COR-L47 (cell line): ENCODE data around the gene QKI.
"Not testable (repeated sequence)": the region's sequence is repeated elsewhere in the genome, so short reads cannot be mapped to it uniquely, and the experiment has no call there.

Source experiments
- DNase-seq: peaks from one replicate; lab custom pipeline; 2025; lab: John Stamatoyannopoulos, UW

QKI gene

DNA sequence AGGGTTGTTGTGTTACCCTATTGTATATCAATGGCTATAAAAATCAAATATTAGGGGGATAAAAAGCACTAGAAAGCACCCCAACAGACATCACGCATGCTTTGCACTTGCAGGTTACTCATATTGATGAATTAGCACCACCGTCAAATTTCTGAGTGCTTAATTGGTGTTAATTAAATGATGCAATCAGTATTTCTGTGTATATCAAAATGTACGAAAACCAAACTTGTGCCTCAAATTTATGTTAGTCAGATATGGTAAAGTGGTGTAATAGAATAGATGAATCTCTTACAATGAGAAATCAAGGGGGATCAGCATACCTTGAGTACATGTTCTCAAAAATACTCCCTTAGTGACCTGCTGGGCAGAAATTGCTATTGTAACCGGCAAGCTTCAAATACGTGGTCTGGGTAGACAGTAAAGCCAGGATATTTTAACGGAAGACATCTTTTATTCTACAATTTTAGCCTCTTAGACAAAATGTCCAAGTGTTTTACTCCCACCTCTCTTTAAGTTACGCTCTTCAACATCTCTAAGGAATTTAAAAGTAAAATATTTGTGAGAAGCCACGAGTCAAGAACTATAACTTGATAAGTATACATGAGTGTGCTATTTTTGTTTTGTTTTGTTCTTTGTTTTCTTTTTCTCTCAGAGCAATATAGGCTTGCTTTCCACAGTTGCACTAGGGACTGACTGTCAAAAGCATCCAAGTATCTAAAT is 166.0 kb downstream of the QKI start:
- DNase-seq = no peak

GRCh38 chr6:163583558-163583957 is 169.0 kb downstream of the QKI start:
- no peak for DNase-seq

DNA sequence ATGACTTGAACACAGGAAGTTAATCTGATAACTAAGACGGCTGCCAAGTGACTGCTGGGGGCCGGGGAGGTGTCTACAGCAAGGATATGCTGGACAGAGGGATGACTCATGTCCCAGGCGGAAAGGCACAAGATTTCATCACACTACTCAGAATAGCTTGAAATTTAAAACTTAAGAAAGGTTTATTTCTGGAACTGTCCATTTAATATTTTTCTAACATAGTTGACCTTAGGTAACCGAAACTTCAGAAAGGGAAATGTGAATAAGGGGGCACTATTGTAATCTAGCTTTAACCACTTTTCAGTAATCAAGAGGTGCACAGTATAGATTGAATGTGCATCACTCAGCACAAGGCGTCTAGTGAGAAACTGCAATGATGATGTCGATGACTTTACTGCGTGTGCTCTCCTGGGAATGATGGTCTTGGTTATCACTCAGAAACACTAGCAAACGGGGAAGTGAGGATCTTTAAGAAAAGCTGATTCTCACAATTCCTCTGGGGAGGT is 171.5 kb downstream of the QKI start:
- DNase-seq = no peak

DNA sequence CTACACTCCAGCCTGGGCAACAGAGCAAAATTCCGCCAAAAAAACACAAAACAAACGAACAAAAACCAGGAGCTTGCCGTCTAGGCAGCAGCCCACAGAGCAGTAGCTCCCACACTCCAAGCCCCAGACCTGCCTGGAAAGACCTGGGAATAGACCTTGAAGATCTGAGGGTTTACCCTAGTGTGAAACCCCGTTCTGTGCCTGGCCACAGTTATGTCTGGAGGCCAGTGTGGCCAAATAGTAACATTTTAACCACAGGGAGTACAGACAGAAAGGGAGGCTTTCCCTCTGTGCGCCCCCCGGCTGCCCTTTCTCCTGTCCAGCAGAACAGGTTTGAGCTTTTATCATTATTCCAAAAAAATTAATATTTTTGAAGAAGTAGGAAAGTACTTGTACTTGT is 172.4 kb downstream of the QKI start:
- no peak for DNase-seq

DNA sequence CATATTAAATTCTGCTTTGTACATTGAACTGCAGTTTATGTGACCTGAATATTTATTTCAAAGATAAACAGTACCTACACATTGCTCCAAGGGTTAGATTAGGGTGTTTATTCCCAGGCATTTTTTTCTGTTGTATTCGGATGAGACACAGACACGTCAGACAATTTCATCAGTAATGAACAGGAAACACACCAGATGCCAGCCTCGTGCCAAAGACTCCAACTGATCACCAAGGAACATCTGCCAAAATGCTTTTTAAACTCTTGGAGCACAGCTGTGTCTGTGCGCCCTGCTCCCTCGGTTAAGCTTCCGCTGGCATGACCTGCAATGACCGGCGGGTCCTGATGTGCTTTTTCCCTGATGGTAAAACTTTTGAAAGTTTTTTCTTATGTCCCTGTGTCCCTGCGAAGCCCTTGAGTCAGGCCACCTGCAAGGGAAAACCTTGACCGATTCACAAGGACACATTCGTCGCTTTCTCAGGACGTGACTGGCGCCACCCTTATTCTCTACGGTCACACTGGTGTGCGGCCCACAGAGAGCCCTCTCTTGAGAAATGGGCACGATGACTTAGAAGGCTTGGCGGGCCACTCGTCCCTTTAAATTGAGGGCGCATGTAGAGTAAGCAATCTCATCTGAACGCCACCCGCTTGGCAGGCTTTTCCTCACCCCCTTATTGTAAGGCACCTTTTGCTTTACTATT is 173.9 kb downstream of the QKI start:
- DNase-seq = no peak

DNA sequence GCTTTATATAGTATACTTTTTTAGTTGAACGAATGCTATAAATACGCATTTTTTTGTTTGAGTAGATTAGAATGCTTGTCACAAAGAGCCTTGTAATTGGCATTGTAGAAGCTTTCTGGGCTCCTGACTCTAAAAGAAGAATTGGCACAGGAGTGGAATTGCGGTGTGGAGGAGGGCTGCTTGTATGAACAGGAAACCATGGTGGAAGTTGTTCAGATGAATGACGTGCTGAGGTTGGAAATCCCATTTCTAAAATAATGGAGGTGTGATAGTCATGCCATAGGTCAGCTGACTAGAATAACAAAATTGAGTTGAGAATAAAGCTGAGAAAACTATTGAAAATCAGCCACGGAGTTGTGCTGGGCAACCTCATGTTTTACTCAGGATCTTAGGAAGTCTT is 174.9 kb downstream of the QKI start:
- no peak for DNase-seq

DNA sequence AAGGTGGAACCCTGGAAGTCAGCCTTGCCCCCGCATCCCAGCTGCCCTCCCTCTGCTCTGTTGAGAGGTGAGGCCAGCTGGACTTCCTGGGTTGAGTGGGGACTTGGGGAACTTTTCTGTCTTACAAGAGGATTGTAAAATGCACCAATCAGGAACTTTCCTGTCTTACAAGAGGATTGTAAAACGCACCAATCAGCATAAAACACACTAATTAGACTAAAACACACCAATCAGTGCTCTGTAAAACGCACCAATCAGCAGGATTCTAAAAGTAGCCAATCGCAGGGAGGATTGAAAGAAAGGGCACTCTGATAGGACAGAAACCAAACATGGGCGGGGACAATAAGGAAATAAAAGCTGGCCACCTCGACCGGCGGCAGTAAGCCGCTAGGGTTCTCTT is 175.6 kb downstream of the QKI start:
- not testable (repeated sequence) for DNase-seq

GRCh38 chr6:163592872-163593271 is 178.4 kb downstream of the QKI start:
- DNase-seq = no peak

- DNase-seq = no peak
Observed at GRCh38 chr6:163596174-163596573, 181.7 kb downstream of the QKI start.

DNA sequence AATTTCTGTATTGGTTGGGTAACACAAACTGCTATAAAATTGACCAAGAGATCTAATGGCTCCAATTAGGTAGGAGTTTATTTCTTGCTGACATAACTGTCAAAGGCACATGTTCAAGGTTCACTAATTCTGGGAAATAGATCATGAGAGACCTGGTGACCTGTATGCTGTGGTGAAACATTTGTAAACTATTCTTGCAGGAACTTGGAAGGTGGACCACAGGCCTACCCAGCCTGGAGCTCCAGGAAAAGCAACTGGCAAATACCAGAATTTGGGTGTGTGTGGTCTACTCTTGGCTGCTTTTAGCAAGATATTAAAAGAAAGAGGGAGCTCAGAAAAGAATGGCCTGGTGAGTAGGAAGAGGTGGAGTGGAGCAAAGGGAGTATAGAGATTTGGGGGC is 184.6 kb downstream of the QKI start:
- no peak for DNase-seq

GRCh38 chr6:163599684-163600083 is 185.2 kb downstream of the QKI start:
- no peak for DNase-seq

DNA sequence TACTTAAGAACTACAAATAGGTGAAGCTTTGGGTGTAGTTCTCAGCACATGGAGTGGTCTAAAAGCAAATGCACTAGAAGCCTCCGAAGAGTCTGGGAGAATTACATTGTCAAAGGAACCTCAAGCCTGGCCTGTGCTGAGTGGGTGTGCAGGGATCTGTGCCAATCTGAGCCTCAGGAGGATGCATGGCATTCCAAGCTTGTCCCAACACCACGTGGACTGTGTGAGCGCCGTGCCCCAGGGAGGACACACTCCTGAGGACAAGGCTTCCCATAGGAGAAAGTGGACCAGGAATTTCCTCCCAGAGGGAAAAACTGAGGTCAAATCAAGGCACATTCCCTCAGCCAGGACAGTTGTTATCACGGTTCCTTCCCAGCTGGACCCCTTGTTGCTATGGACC is 185.8 kb downstream of the QKI start:
- DNase-seq = no peak

- DNase-seq = no peak
Observed at GRCh38 chr6:163600781-163601180, 186.3 kb downstream of the QKI start.

DNA sequence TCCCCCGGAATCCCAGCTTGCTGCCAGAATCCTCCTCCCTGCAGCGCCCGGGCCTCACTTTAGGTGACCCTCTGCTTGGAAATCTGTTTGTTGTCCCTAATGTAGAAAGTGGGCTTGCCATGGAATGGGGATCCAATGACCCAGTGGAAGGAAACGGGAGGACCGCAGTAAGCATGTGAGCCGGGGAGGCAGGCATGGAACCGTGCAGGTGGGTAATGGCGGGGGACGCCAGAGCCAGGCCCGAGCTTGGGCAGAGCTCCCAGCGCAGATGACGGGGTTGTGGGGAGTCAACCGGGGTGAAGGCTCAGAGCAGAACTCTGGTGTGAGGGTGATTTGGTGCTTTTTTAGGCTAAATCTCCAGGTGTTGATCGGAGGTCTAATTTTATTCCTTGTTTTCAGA is 188.3 kb downstream of the QKI start:
- DNase-seq = no peak

GRCh38 chr6:163603395-163603794 is 188.9 kb downstream of the QKI start:
- no peak for DNase-seq

GRCh38 chr6:163605385-163606097 is 191.0 kb downstream of the QKI start:
- no peak for DNase-seq

DNA sequence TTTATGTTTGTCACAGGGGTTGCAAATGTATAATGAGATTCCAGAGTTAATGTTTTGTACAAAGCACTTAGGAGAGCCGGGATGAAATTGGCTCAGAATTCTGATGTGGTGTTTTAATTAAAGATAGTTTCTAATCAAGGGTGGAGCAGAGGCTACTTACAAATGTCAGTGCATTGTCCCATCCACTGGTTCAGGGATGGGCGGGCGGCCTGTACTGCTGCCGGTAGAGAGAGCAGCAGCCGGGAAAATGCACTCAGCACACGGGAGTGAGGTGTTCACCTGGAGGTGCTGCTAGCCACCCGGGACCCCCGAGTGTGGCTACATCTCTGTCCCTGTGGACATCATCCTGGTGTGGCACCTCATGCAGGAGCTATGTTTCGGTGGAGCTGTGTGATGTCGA is 193.3 kb downstream of the QKI start:
- no peak for DNase-seq

DNA sequence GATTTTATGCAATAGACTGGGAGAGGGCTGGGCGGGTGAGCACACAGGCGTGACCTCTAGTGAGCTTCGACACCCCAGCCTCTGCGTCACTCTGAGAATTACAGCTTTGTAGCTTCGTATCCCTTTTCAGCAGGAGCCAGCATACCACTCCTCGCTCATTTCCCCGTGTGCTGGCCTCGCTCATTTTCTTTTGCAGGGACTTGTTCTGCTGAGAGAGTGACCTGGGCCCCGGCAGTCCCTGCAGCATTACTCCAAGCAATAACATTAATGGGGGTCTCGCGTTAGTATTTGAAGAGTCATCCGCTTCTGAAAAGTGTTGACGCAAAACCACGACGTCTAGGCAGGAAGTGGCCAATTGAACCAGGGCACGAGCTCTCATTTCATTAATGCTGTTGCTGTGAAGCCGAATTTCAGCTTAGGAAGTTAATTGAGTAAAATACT is 193.7 kb downstream of the QKI start:
- DNase-seq = no peak

GRCh38 chr6:163612200-163612599 is 197.7 kb downstream of the QKI start:
- DNase-seq = no peak

DNA sequence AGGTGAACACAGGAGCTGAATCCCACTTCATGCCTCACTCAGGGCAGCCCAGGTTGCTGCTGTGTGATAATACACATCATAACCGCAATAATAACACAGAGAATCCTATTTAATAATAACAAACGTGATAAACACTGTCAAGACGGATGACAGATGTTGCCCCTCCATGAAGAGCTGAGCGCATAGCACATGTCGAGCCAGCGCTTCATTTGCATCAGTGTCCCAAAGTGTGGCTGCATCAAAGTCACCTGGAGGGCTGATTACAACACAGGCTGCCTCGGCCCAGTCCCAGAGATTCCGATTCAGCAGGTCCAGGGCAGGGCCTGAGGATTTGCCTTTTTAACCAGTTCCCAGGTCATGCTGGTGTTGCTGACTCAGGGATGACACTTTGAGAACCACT is 198.5 kb downstream of the QKI start:
- DNase-seq = no peak

DNA sequence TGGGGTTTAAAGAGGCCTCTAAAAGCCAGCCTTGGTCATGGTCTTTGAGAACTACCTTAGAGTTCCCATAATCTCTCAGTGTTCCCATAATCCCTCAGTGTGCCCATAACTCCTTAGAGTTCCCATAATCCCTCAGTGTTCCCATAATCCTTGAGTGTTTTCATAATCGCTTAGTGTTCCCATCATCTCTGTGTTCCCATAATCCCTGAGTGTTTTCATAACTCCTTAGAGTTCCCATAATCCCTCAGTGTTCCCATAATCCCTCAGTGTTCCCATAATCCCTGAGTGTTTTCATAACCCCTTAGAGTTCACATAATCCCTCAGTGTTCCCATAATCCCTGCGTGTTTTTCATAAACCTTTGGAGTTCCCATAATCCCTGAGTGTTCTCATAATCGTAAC is 199.2 kb downstream of the QKI start:
- DNase-seq = no peak

GRCh38 chr6:163616452-163616851 is 201.9 kb downstream of the QKI start:
- no peak for DNase-seq

DNA sequence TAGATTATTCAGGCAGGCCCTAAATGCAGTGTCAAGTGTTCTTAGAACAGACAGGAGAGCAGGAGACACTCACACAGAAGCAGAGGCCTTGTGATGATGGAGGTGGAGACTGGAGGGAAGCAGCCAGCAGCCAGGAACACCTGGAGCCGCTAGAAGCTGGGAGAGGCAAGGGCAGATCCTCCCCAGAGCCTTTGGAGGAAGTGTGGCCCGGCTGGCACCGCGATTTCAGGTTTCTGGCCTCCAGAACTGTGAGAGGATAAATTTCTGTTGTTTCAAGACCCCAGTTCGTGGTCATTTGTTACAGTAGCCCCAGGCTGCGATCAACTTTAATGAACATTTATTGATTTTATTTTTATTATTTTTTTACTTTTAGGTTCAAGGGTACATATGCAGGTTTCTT is 203.0 kb downstream of the QKI start:
- DNase-seq = no peak
